Gastrocnemius medialis (tissue), 4 donors: Measurements from ENCODE around the gene MYO18B. TPM values are rescaled to one million over a fixed set of nuclear protein-coding genes. Genes with fewer than 3 reads are reported as not detected.

ENCODE experiments used
- ATAC-seq, 2 donors: fragments of 150-250 bp; one replicate each; pipeline ENCODE4 v1.9.1; 2016
- DNase-seq, 2 donors: peaks; one replicate each; pipeline ENCODE4 v3.0.0-alpha.2; 2019
- H3K27ac ChIP-seq, 4 donors: fragments of 200-600 bp; sonication (generic); 1 replicate in 1 of 4; 2 replicates in 3 of 4; pipeline ENCODE4 v1.5.1; 2016 to 2018; ENCODE audit warnings: mild to moderate bottlenecking in 2 of 4, moderate library complexity in 1 of 4
- H3K27me3 ChIP-seq, 3 donors: fragments of 200-600 bp; sonication (generic) in 2 of 3; 1 replicate in 1 of 3; 2 replicates in 2 of 3; pipeline versions ENCODE4 v1.5.1 to v1.6.0; 2016 to 2019; ENCODE audit warnings: mild to moderate bottlenecking in 1 of 3, moderate library complexity in 1 of 3
- H3K36me3 ChIP-seq, 2 donors: fragments of 200-600 bp; sonication (generic) in 1 of 2; one replicate each; pipeline ENCODE4 v1.5.1; 2017 to 2018
- H3K4me1 ChIP-seq, 2 donors: fragments of 200-600 bp; sonication (generic) in 1 of 2; one replicate each; pipeline ENCODE4 v1.5.1; 2016 to 2017; ENCODE audit warnings: mild to moderate bottlenecking in 2 of 2
- H3K4me3 ChIP-seq, 4 donors: fragments of 200-600 bp; sonication (generic) in 3 of 4; 1 replicate in 1 of 4; 2 replicates in 3 of 4; pipeline ENCODE4 v1.5.1; 2016 to 2019; ENCODE audit warnings: mild to moderate bottlenecking in 2 of 4
- H3K9me3 ChIP-seq, 3 donors: fragments of 200-600 bp; sonication (generic) in 2 of 3; 1 replicate in 1 of 3; 2 replicates in 2 of 3; pipeline ENCODE4 v1.5.1; 2016 to 2019
- POLR2A ChIP-seq, 2 donors: fragments of 450-650 bp; IDR thresholded peaks; one replicate each; pipeline ENCODE4 v1.6.1; 2017; ENCODE audit warnings: antibody characterized with exemption in 2 of 2, mild to moderate bottlenecking in 2 of 2, moderate library complexity in 2 of 2
- in situ Hi-C, 4 donors: fragments of 200-750 bp; cut with MboI; loops; one replicate each; pipeline versions ENCODE4 v1.15.0 to v1.8.0; 2017; ENCODE audit warnings: low sequenced_read_pairs in 4 of 4
- intact Hi-C: fragments of 100-400 bp; cut with DNase I; formaldehyde crosslinking; loops from one replicate; pipeline ENCODE4 v1.15.1; 2023; ENCODE audit warnings: low total_unique reads
- total RNA-seq, 4 donors: library from RNA; depleted of rRNA; stranded (reverse); fragments of >200 nt; gene quantifications; one replicate each; pipeline versions ENCODE4 v1.1.0 to v1.2.3, GENCODE V29; 2016
- TF ChIP-seq, protein P1 (sequence below), 5 experiments: fragments of 450-650 bp in 3 of 5; fragments of 200-600 bp in 2 of 5; sonication (generic) in 2 of 5; IDR thresholded peaks in 4 of 5; conservative IDR thresholded peaks in 1 of 5; 1 replicate in 4 of 5; 2 replicates in 1 of 5; pipeline ENCODE4 v1.5.1; 2016 to 2019; ENCODE audit warnings: antibody characterized with exemption in 5 of 5, mild to moderate bottlenecking in 3 of 5, moderate library complexity in 3 of 5

MYO18B gene
- total RNA-seq, 4 donors from 2014 or later: 273 to 408 (median 362) TPM

DNA sequence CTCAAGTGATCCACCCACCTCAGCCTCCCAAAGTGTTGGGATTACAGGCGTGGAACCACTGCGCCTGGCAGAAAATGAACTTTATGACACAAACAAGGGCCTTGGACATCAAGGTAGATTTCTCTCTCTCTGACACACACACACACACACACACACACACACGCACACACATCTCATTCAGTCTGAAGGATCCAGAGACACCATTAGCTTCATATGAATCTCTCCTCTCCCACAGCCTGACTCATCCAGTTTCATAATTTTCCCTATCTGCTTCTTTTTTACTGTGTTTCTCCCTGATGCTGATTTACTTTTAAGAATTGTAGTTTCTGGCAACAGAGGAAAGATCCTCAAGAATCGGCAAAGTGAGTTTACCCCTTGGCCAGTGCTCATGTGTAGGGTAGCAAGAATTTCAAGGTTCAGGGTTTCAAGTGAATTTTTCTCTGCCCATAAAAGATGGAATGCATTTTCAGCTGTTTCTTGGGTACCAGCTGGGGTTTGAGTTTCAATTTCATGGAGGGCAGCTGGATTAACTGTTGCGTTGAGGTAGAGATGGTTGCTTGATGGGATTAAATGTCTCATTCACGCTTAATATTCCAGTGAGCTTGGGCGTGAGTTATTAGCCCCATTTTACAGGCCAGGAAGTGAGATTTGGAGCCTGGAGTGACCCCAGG is 3.5 kb downstream of the MYO18B start:
- ATAC-seq (no peak), DNase-seq (no peak)
- no peaks in the 10 kb centered on the region for H3K9me3 ChIP-seq
- TF ChIP-seq, protein P1, sequence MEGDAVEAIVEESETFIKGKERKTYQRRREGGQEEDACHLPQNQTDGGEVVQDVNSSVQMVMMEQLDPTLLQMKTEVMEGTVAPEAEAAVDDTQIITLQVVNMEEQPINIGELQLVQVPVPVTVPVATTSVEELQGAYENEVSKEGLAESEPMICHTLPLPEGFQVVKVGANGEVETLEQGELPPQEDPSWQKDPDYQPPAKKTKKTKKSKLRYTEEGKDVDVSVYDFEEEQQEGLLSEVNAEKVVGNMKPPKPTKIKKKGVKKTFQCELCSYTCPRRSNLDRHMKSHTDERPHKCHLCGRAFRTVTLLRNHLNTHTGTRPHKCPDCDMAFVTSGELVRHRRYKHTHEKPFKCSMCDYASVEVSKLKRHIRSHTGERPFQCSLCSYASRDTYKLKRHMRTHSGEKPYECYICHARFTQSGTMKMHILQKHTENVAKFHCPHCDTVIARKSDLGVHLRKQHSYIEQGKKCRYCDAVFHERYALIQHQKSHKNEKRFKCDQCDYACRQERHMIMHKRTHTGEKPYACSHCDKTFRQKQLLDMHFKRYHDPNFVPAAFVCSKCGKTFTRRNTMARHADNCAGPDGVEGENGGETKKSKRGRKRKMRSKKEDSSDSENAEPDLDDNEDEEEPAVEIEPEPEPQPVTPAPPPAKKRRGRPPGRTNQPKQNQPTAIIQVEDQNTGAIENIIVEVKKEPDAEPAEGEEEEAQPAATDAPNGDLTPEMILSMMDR (IDR thresholded peaks at IDR 0.05 in 4 of 5, conservative IDR thresholded peaks at IDR 0.05 in 1 of 5): no peak
- no peak for TF ChIP-seq POLR2A (IDR thresholded peaks at IDR 0.05)
- no peaks in the 10 kb centered on the region for H3K36me3 ChIP-seq
- peaks cover 65 to 68% of the 10 kb centered on the region in 2 donors for H3K4me1 ChIP-seq
- in situ Hi-C loops: no loop called here
- intact Hi-C loops: loop anchor here (10.0 kb wide), 1 partner anchor 631 kb away; no protein-coding TSS in a partner anchor
- peak overlapping the region; percentile 98 to 99 (median 98) for H3K27ac ChIP-seq
- peak overlapping the region in 3 of 4 donors; percentile 71 to 85 (median 81) for H3K4me3 ChIP-seq
- H3K27me3 ChIP-seq: no peaks in the 10 kb centered on the region

DNA sequence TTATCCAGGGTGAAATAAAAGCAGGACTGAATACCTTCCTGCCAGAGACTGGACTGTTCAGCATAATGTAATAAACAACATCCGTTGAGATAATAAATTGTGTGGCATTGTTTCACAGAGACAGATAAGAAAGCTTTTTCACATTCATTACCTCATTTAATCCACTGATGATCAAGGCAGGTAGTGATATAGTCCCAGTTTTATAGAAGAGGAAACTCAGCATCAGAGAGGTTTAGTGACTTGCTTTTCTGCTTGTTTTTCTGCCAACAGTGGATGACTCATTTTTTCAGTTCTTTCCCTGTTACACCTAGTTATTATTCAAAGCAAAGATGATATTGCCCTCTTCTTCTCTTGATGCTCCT is 4.0 kb downstream of the MYO18B start:
- TF ChIP-seq POLR2A (IDR thresholded peaks at IDR 0.05): no peak
- TF ChIP-seq, protein P1 (IDR thresholded peaks at IDR 0.05 in 4 of 5, conservative IDR thresholded peaks at IDR 0.05 in 1 of 5): no peak
- intact Hi-C loops: loop anchor here (10.0 kb wide), 1 partner anchor 631 kb away; no protein-coding TSS in a partner anchor

DNA sequence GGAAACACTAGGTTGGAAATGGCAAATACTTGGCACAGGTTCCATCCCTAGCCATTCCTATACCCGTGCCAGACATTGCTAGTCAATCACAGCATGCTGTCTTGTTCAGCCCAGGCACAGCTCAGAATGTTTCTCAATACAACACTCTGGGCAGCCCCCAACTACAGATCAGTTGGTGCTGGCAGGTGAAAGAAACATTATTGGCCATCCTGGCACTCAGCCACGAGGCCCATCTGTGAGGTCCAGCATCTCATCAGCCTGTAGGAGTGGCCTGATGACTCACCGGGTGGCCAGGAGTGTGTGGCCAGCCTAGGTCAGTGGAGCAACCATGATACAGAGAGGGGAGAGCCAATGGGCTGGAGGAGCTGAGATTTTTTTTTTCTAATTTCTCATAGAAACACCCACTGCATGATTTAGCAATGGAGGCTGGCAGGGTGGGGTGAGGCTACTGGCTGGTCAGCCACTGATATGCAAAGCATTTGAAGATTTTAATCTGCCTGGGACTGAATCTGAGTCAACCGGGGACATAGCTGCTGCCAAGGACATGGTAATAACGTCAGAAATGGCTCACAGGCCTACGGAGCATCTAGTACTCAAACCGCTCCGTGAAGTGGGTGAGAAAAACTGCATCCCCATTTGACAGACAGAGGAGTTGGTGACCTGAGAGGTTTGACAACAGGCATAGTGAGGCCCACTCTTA is 5.4 kb downstream of the MYO18B start:
- TF ChIP-seq, protein P1 (IDR thresholded peaks at IDR 0.05 in 4 of 5, conservative IDR thresholded peaks at IDR 0.05 in 1 of 5): no peak
- TF ChIP-seq POLR2A (IDR thresholded peaks at IDR 0.05): peak; percentile 52
- Histone ChIP-seq H3K27ac (peak overlapping the region; percentile 98 to 99 (median 98)), H3K4me3 (peak overlapping the region; percentile 10 to 81 (median 52)), H3K27me3 (no peaks in the 10 kb centered on the region), H3K4me1 (peaks cover 72 to 74% of the 10 kb centered on the region in 2 donors), H3K36me3 (no peaks in the 10 kb centered on the region), H3K9me3 (no peaks in the 10 kb centered on the region)
- in situ Hi-C loops: no loop called here
- ATAC-seq: peak; percentile 68 to 77
- DNase-seq: peak; percentile 86 to 98
- intact Hi-C loops: loop anchor here (10.0 kb wide), 1 partner anchor 633 kb away; no protein-coding TSS in a partner anchor

More for the DNA sequence above, 4.0 kb downstream of the MYO18B start:
- Histone ChIP-seq H3K4me3 (peak overlapping the region in 3 of 4 donors; percentile 71 to 85 (median 81)), H3K9me3 (no peaks in the 10 kb centered on the region), H3K4me1 (peaks cover 69 to 72% of the 10 kb centered on the region in 2 donors), H3K36me3 (no peaks in the 10 kb centered on the region), H3K27me3 (no peaks in the 10 kb centered on the region), H3K27ac (peak overlapping the region; percentile 98 to 99 (median 98))
- no peak for DNase-seq
- in situ Hi-C loops: no loop called here
- no peak for ATAC-seq

DNA sequence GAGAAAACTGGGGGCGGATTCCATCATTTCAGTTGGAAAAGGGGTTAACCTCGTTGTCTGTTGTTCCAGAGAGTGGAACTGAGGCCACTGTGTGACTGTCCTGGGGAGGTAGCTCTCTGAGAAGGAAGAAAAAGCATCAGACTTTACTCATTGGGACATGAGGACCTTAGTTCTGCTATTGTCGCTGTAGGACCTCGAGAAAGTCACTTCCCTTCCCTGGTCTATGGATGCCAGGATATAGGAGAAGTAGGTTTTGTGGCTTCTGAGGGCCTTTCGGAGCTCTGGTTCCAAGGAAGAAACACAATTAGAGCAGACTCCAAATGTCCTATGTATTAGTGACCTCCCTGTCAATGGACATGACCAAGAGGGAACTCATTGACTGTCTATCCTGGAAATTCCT is 6.2 kb downstream of the MYO18B start:
- Histone ChIP-seq H3K27me3 (no peaks in the 10 kb centered on the region), H3K4me3 (peak overlapping the region in 3 of 4 donors; percentile 33 to 40 (median 37)), H3K9me3 (no peaks in the 10 kb centered on the region), H3K36me3 (no peaks in the 10 kb centered on the region), H3K4me1 (peaks cover 72 to 80% of the 10 kb centered on the region in 2 donors), H3K27ac (peak overlapping the region; percentile 98 to 99 (median 98))
- intact Hi-C loops: loop anchor here (10.0 kb wide), 1 partner anchor 633 kb away; no protein-coding TSS in a partner anchor
- in situ Hi-C loops: no loop called here
- TF ChIP-seq, protein P1 (IDR thresholded peaks at IDR 0.05 in 4 of 5, conservative IDR thresholded peaks at IDR 0.05 in 1 of 5): no peak
- no peak for TF ChIP-seq POLR2A (IDR thresholded peaks at IDR 0.05)
- no peak for DNase-seq
- no peak for ATAC-seq
